Coronary artery (tissue), 2 donors: ENCODE measurements around the gene MRTFB.

Source experiments
- DNase-seq: peaks from one replicate; pipeline ENCODE4 v3.0.0-alpha.2; 2017; ENCODE audit warnings: low spot score
- H3K27ac ChIP-seq, 2 donors: fragments of 200-600 bp; sonication (generic); one replicate each; pipeline ENCODE4 v1.5.1; 2016 to 2019
- H3K4me3 ChIP-seq: fragments of 200-600 bp; sonication (generic); 2 replicates; pipeline ENCODE4 v1.5.1; 2016; ENCODE audit warnings: mild to moderate bottlenecking, moderate library complexity
- TF ChIP-seq, protein P1 (sequence below): fragments of 200-600 bp; sonication (generic); IDR thresholded peaks from one replicate; pipeline ENCODE4 v1.5.1; 2019; ENCODE audit warnings: antibody characterized with exemption

The MRTFB gene

DNA sequence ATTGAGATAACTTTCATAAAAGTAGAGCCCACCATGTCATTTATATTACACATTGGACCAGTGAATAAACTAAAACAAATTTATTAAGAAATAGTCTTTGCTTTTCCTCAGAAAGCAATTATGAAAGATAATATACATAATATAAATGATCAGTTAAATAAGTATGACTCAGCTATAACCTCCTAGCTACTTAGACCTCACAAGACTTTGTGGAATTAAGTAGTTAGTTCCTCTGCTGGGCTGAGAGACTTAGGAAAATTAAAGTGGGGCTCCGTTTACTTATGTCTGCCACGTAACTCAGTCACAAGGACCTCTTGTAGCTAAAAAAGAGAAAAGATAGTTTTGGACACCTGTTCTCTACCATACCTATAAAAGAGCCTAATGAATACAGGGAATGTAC, 76.9 kb downstream of the MRTFB start:
- DNase-seq, result no peak
- peak overlapping the region in 1 of 2 donors; percentile 33 for H3K27ac ChIP-seq
- H3K4me3 ChIP-seq, result no peak overlapping the region
- TF ChIP-seq, protein P1, sequence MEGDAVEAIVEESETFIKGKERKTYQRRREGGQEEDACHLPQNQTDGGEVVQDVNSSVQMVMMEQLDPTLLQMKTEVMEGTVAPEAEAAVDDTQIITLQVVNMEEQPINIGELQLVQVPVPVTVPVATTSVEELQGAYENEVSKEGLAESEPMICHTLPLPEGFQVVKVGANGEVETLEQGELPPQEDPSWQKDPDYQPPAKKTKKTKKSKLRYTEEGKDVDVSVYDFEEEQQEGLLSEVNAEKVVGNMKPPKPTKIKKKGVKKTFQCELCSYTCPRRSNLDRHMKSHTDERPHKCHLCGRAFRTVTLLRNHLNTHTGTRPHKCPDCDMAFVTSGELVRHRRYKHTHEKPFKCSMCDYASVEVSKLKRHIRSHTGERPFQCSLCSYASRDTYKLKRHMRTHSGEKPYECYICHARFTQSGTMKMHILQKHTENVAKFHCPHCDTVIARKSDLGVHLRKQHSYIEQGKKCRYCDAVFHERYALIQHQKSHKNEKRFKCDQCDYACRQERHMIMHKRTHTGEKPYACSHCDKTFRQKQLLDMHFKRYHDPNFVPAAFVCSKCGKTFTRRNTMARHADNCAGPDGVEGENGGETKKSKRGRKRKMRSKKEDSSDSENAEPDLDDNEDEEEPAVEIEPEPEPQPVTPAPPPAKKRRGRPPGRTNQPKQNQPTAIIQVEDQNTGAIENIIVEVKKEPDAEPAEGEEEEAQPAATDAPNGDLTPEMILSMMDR, result no peak

DNA sequence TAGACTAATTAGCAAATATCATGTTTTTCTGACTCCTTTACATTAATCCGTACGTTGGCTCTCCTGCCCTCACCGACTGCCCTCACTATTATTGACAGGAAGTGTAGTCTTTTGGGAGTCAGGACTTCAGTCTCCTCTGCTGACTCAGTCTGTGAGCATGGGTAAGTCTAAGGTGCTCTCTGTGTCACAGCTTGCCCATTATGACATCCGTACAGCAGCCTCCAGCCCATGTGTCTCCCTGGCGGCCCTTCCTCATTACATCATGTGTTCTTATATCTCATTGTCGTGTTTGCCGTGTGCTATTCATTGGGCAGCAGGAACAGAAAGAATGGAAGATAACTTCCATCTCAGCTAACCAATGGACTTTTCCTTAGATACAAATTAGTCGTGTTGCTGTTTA, 77.5 kb downstream of the MRTFB start:
- peak overlapping the region in 1 of 2 donors; percentile 33 for H3K27ac ChIP-seq
- TF ChIP-seq, protein P1, result no peak
- H3K4me3 ChIP-seq, result no peak overlapping the region
- DNase-seq, result no peak

DNA sequence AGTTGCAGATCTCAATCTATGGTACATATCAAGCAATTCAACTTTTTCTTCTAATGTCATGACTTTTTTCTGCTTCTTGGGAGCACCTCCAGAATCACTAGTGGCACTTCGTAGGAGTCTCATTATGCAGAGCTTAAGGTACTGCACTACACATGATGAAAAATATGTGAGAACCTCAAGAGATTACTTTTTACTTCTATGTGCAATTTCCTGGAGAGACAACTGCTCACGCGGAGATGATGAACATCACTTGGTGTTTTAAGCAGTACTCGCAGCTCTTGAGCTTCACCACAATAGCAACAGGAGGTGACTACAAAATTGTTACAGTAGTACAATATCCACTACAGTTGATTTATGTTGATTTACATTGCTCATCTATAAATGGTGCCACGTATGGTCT, 79.7 kb downstream of the MRTFB start:
- H3K27ac ChIP-seq, result peak overlapping the region; percentile 29 to 54
- no peak overlapping the region for H3K4me3 ChIP-seq
- DNase-seq, result no peak
- TF ChIP-seq, protein P1, result no peak

DNA sequence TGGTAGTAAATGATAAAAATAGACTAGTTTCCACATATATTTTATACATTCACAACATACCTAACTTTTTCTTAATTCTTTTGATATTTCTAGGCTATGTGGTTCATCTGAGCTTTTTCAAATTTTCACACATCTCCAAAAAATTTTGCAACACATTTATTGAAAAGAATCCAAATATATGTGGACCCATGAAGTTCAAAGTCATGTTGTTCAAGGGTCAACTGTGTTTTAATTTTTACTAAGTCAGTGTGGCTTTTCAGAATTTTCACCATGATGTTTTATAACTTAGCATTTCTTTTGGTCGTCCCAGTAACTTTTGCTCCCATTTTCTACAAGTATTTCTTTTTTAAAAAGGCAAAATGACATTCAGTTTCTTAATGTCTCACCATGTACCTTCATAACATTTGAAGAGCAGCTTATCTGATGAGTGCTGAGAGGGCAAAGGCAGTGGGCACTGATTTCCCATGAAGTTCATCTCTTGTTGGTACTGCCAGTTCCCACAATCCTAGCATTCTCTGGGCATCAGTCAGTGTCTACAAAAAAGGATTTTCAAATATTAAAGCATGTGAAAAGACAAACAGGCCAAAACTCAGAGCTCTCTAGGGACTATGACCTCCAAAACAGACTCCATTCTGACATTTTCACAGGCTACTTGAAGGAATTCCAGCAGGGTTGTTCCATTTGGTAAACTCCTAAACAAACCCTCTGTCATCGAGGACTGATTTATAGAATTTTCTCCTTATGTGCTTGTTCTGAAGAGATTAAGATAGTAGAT, 80.3 kb downstream of the MRTFB start:
- no peak for DNase-seq
- peak overlapping the region; percentile 29 to 62 for H3K27ac ChIP-seq
- TF ChIP-seq, protein P1, result no peak
- no peak overlapping the region for H3K4me3 ChIP-seq

DNA sequence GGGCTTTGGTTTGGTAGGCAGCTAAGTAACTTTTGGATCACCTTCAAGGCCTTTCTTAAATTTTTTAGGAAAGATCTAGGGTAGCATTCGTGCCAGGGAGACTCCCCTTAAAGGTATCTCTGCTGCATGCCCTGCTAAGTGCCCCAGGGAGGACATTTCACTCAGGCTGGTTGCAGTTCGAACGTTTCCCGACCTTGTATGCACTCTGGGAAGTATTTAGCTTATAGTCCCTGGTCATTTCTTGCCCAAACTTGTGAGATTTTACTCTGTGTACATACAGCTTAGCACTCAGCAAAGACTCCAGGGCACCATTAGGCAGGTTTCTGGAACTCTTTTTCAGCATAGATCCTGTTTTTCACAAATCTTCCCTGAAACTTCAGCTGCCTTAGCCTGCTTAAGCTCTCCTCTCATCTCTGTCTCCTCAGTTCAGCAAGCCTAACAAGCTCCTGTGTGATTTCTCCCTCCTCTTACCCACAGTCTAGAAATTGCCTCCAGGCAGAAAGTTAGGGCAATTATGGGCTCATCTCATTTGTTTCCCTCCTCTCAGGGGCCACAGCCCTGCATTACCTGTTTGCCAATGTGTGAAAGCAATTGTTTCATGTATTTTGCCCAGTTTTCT, 84.6 kb downstream of the MRTFB start:
- TF ChIP-seq, protein P1, result no peak
- Histone ChIP-seq H3K27ac (peak overlapping the region; percentile 13 to 41), H3K4me3 (no peak overlapping the region)
- no peak for DNase-seq

DNA sequence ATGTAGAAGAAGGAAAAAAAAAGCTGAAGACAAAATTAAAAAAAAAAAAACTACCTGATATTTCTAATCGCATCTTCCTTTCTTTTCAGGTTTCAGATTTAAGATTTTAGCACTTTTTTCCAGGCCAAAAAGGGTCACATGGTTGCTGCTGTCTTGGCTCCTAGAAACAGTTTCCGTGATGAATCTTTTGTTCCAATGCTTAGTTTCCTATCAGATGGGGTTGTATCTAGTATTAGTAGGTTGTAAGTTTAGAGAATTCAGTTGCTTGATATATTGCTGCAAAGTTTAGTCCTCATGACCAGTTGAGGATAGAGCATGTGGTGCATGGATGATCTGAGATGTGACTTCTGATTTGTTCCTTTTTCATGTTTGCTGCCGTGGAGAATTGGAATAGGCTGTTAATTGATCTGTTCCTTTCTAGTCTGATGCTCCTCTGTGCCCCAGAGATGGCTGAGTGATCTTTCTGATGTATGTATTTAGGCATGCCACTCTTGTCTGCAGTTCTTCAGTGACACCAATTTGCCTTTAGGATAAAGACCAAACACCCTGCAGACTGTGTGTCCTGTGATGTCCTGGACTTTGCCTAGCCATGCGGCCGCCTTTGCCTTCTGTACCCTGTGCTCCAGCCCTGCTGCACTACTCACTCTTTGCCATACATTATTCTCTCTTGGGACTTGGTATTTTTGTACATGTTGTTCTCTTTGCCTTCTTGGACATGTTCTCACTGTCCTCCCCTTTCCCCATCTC, 94.0 kb downstream of the MRTFB start:
- H3K4me3 ChIP-seq, result no peak overlapping the region
- TF ChIP-seq, protein P1, result no peak
- no peak overlapping the region for H3K27ac ChIP-seq
- DNase-seq, result no peak
